Epithelial cell of proximal tubule (primary cell): ENCODE results near the gene OR52H1. TPM values are rescaled to one million over a fixed set of nuclear protein-coding genes. Genes with fewer than 3 reads are reported as not detected.

ENCODE experiments used
- DNase-seq: peaks from one replicate; pipeline ENCODE4 v3.0.0-alpha.2; 2011; ENCODE audit warnings: low read depth
- H3K4me3 ChIP-seq: 2 replicates; pipeline ENCODE4 v1.5.1; 2011; ENCODE audit warnings: low read depth, mild to moderate bottlenecking, low read length
- CTCF ChIP-seq: conservative IDR thresholded peaks from 2 replicates; pipeline ENCODE4 v1.5.1; 2012; ENCODE audit warnings: low read depth, mild to moderate bottlenecking, low read length
- total RNA-seq: library from RNA; depleted of rRNA; stranded (reverse); fragments of >200 nt; gene quantifications from 2 replicates; pipeline ENCODE4 v1.2.3, GENCODE V29; 2015

The OR52H1 gene
- total RNA-seq, 1 donor from 2014 or later: not detected

DNA sequence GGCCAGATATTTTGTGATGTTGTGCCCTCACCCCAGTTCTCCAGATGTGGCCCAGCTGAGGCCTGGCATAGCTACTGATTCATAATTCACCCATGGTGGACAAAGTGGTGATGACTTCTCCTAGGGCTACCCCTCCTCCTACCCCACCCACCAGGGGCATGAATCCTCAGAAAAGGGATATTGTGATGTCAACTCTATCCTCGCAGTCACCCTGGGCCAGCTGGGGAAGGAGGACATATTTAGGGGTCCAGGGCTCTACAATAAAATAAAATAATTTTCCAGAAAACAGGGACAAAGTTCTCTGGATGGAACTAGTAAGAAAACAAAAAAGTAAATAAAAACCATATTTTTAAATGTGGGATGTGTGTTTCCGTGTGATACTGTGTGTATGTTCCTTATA is 31.7 kb downstream of the OR52H1 start, which contains the start of gene UBQLNL:
Gene UBQLNL, minus strand, starts transcription at position 101 of the 400 bp plus-strand sequence. CDS start 258 bp downstream, outside the sequence.
- no peak for DNase-seq
- H3K4me3 ChIP-seq: no peak within 1 kb of the TSS
- no peak for TF ChIP-seq CTCF

DNA sequence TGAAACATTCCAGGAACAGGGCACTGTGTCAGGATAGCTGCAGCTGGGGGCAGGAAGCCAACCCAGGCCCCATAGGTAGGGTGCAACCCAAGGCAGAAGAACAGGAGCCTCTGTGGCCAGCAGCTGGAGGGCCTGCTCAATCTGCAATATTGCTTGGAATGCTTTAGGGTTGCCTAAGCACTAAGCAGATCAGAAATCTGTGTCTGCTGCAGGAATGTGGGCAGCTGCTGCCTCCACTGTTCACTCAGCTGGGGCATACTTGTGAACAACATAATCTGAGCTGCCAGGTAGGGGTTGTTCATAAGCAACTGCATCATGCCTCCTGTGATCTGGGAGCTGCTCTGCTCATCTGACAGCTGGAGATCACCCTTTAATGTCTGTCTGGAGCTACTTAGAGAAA is 33.5 kb downstream of the OR52H1 start:
- no peak for DNase-seq
- no peak for TF ChIP-seq CTCF
- no peak overlapping the region for H3K4me3 ChIP-seq

- no peak for DNase-seq
- TF ChIP-seq CTCF: no peak
- no peak within 1 kb of the TSS for H3K4me3 ChIP-seq
Observed at GRCh38 chr11:5509803-5510202, 38.5 kb downstream of the OR52H1 start, which contains the start of gene UBQLN3. UBQLN3 (minus strand) TSS chr11:5509957; CDS start chr11:5509558, 399 bp downstream.

DNA sequence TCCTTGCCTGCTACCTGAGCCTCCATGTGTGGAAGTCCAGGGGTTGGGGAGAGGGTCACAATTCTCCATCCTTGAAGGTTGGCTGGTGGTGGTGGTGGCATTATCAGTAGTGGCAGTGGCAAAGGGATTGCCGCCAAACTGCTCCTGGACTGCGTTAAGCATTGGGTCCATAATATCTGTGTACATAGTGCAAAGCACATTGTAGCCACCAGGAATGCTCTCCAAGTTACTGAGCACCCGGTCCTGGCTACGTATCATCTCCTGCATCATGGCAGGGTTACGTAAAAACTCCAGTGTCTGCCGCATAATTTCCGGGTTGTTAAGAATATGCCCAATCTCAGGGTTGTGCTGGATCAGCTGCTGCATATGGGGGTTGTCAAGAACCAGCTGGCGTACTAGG is 39.7 kb downstream of the OR52H1 start:
- no peak for DNase-seq
- no peak overlapping the region for H3K4me3 ChIP-seq
- no peak for TF ChIP-seq CTCF

DNA sequence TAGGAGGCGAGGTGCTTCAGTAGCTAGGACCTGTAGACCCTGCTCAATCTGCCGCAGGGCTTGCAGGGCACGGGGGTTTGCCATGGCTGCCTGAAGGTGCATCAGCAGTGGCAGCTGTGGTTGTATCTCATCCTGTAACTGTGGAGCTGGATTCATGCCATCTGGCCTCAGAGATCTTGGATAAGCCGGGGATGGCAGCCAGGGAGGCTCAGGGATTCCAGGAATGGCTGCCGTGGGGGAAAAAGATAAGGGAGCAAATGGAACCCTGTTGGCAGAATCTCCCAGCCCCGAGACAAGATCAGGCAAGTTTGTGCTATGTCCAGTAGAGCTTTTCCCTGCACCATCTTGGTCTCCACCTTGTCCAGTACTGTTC is 40.4 kb downstream of the OR52H1 start:
- TF ChIP-seq CTCF: no peak
- no peak overlapping the region for H3K4me3 ChIP-seq
- DNase-seq: no peak

GRCh38 chr11:5507177-5507932 is 41.0 kb downstream of the OR52H1 start:
- no peak for DNase-seq
- H3K4me3 ChIP-seq: no peak overlapping the region
- TF ChIP-seq CTCF: no peak

DNA sequence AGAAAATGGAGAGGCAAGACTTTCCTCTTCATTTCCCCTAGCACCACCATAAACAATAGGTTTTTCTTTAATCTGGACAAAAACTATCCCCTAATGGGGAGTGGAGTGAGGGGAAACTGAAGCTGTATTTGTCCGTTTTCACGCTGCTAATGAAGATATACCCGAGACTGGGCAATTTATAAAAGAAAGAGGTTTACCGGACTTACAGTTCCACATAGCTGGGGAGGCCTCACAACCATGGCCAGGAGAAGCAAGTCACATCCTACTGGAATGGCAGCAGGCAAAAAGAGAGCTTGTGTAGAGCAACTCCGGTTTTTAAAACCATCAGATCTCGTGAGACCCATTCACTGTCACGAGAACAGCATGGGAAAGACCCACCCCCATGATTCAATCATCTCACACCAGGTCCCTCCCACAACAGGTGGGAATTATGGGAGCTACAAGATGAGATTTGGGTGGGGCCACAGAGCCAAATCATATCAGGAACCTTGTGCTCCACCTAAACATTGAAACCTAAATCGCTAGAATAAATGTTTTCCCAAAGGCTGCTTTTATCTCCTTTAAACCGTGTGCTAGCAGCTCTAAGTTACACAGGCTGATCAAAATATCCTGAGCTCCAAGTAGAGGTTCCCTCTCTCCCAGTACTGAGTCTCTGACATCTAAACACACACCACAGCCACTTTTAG is 42.8 kb downstream of the OR52H1 start:
- no peak for DNase-seq
- H3K4me3 ChIP-seq: no peak overlapping the region
- TF ChIP-seq CTCF: no peak
